ENCODE data around the gene H2BK1. TPM values are rescaled to one million over a fixed set of nuclear protein-coding genes. Genes with fewer than 3 reads are reported as not detected.

Gene H2BK1
- polyA plus RNA-seq, 1 experiment = not detected

- TF ChIP-seq, protein P1, sequence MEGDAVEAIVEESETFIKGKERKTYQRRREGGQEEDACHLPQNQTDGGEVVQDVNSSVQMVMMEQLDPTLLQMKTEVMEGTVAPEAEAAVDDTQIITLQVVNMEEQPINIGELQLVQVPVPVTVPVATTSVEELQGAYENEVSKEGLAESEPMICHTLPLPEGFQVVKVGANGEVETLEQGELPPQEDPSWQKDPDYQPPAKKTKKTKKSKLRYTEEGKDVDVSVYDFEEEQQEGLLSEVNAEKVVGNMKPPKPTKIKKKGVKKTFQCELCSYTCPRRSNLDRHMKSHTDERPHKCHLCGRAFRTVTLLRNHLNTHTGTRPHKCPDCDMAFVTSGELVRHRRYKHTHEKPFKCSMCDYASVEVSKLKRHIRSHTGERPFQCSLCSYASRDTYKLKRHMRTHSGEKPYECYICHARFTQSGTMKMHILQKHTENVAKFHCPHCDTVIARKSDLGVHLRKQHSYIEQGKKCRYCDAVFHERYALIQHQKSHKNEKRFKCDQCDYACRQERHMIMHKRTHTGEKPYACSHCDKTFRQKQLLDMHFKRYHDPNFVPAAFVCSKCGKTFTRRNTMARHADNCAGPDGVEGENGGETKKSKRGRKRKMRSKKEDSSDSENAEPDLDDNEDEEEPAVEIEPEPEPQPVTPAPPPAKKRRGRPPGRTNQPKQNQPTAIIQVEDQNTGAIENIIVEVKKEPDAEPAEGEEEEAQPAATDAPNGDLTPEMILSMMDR (IDR thresholded peaks at IDR 0.05; ENCODE audit: low read depth, low read length) = no peak
- no peak overlapping the region for H3K4me3 ChIP-seq (ENCODE audit: low read depth, low read length)
- no peak overlapping the region for H3K27ac ChIP-seq (ENCODE audit: low read depth, low read length)
- ChIA-PET CTCF (interaction anchor here (1.7 kb wide), 1 partner anchor 15 kb away, joined by 5 read pairs; no protein-coding TSS in a partner anchor), POLR2A (no interaction called here)
- peaks cover 16% of the 10 kb centered on the region for H3K9me3 ChIP-seq (ENCODE audit: control insufficient read depth, insufficient read depth, low read length)
- DNase-seq (ENCODE audit: low read depth, low spot score) = no peak
- peaks cover 49% of the 10 kb centered on the region for H3K27me3 ChIP-seq (ENCODE audit: control insufficient read depth, insufficient read depth, low read length)
Observed at GRCh38 chr7:151178236-151178635, 32.1 kb downstream of the H2BK1 start.

DNA sequence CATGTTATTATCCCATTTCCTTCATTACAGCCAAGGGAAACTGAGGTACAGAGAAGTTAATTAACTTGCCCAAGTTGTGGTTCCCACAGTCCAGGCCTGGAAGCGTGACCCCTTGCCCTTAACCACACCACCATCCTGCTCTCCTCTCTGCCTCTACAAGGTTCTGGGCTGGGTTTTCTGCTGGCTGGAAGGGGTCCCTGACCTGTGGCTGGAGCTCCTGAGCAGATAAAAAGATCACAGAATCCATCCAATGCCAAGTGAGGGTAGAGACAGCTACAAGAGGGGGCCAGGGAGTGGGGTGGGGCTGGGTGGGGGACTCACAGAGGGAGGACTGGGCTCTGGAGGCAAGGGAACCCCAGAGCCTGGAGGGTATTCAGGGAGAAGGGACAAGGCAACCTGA is 33.0 kb downstream of the H2BK1 start:
- ChIA-PET CTCF (interaction anchor here (0.6 to 1.7 kb wide), 3 partner anchors 14 to 53 kb away, joined by 3 to 5 read pairs (median 5); no protein-coding TSS in a partner anchor), POLR2A (no interaction called here)
- H3K27ac ChIP-seq (ENCODE audit: low read depth, low read length) = no peak overlapping the region
- TF ChIP-seq, protein P1 (IDR thresholded peaks at IDR 0.05; ENCODE audit: low read depth, low read length) = no peak
- no peak overlapping the region for H3K4me3 ChIP-seq (ENCODE audit: low read depth, low read length)
- H3K27me3 ChIP-seq (ENCODE audit: control insufficient read depth, insufficient read depth, low read length) = peaks cover 50% of the 10 kb centered on the region
- no peak for DNase-seq (ENCODE audit: low read depth, low spot score)
- H3K9me3 ChIP-seq (ENCODE audit: control insufficient read depth, insufficient read depth, low read length) = peaks cover 21% of the 10 kb centered on the region

DNA sequence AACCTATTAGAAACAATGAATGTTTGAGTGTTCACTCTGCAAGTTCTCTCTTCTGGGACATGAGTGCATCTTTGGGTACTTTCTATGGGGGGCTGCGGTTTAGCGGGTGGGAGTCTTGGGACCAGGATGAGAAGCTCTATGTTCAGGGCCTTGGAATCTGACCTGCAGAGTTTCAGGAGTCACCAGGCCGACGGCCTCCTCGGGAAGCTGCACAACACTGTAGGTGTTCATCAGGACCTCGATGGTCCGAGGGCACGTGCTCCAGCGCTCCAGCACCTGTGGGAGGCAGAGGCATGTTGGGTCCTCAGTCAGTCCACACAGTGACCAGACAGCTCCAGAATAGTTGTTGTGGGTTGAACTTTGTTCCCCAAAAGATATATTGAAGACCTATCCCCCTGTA is 33.9 kb downstream of the H2BK1 start:
- DNase-seq (ENCODE audit: low read depth, low spot score) = no peak
- TF ChIP-seq, protein P1 (IDR thresholded peaks at IDR 0.05; ENCODE audit: low read depth, low read length) = no peak
- H3K27ac ChIP-seq (ENCODE audit: low read depth, low read length) = no peak overlapping the region
- CTCF ChIA-PET = interaction anchor here (1.7 kb wide), 1 partner anchor 52 kb away, joined by 5 read pairs; no protein-coding TSS in a partner anchor
- no peak overlapping the region for H3K4me3 ChIP-seq (ENCODE audit: low read depth, low read length)
- POLR2A ChIA-PET = no interaction called here
- H3K27me3 ChIP-seq (ENCODE audit: control insufficient read depth, insufficient read depth, low read length) = peaks cover 51% of the 10 kb centered on the region
- H3K9me3 ChIP-seq (ENCODE audit: control insufficient read depth, insufficient read depth, low read length) = peaks cover 21% of the 10 kb centered on the region

DNA sequence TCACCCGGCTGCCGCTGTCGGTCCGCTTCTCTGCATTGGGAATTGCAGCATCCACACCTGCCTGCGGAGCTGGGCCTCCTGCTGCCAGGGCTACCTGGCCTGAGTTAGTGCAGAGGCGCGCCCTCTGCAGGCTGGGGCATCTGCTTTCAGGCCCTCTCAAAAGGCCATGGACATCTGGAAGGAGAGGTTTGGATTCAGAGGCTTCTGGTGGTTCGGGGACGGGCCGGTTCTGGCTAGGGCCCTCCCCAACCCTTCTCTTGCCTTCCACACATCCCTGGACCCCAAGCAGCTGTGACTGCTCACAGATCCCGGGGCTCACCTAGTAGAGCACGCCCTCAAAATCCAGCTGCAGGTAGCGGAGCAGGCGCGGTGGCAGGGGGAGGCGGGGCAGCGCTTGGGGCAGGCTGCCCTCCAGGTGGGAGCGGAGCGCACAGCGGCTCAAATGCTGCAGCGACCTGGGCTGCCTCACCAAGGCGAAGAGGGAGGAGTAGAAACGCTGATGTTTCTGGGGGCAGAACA is 34.4 kb downstream of the H2BK1 start:
- TF ChIP-seq, protein P1 (IDR thresholded peaks at IDR 0.05; ENCODE audit: low read depth, low read length) = no peak
- ChIA-PET POLR2A (no interaction called here), CTCF (interaction anchor here (1.7 kb wide), 1 partner anchor 52 kb away, joined by 5 read pairs; no protein-coding TSS in a partner anchor)

DNA sequence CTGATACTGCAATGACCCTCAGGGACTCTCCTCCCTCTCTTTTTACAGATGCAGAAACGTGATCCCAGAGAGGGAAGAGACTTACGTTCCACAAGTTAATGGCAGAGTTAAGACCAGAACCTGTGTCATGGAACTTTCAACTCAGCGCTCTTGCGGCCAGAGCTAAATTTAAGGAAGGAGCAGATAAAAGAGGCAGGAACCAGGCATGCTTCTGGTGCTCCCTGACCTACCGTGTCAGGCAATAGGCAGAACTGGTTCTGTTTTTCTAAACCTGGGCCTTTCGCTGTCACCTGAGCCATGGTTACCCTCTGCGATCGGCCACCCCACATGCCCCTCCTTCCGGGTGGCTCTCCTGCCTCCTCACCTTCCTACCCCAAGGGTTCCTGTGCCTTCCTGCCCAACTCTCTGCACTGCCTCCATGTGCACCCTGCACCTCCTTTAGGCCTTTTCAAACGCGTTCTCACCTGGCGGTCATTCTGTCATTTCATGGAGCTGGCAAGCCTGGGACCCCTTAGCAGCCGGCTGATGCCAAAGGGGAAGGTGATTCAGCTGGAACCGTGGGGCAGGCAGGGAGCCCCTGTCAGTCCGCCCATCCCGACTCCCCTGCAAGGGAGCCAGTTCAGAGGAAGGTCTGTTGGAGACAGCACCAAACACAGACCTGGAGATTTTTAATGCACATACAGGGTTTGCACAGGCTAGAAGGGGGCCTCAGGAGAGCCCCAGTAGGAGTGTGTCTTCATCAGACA is 35.1 kb downstream of the H2BK1 start:
- Histone ChIP-seq H3K9me3 (ENCODE audit: control insufficient read depth, insufficient read depth, low read length) (peaks cover 21% of the 10 kb centered on the region), H3K27ac (ENCODE audit: low read depth, low read length) (no peak overlapping the region), H3K27me3 (ENCODE audit: control insufficient read depth, insufficient read depth, low read length) (peaks cover 50% of the 10 kb centered on the region), H3K4me3 (ENCODE audit: low read depth, low read length) (no peak overlapping the region)
- CTCF ChIA-PET = interaction anchor here (0.6 kb wide), 1 partner anchor 134 kb away, joined by 7 read pairs; no protein-coding TSS in a partner anchor
- POLR2A ChIA-PET = no interaction called here
- TF ChIP-seq, protein P1 (IDR thresholded peaks at IDR 0.05; ENCODE audit: low read depth, low read length) = no peak
- DNase-seq (ENCODE audit: low read depth, low spot score) = no peak

More for the DNA sequence above, 34.4 kb downstream of the H2BK1 start:
- H3K9me3 ChIP-seq (ENCODE audit: control insufficient read depth, insufficient read depth, low read length) = peaks cover 21% of the 10 kb centered on the region
- no peak overlapping the region for H3K4me3 ChIP-seq (ENCODE audit: low read depth, low read length)
- peaks cover 53% of the 10 kb centered on the region for H3K27me3 ChIP-seq (ENCODE audit: control insufficient read depth, insufficient read depth, low read length)
- H3K27ac ChIP-seq (ENCODE audit: low read depth, low read length) = no peak overlapping the region
- no peak for DNase-seq (ENCODE audit: low read depth, low spot score)
